Breast epithelium (tissue), 4 donors: ENCODE measurements around the gene FTCD. TPM values are rescaled to one million over a fixed set of nuclear protein-coding genes. Genes with fewer than 3 reads are reported as not detected.

Experiments
- DNase-seq, 2 donors: peaks; one replicate each; pipeline ENCODE4 v3.0.0-alpha.2; 2019; ENCODE audit warnings: low spot score in 2 of 2
- H3K27ac ChIP-seq, 2 donors: fragments of 200-600 bp; sonication (generic) in 1 of 2; one replicate each; pipeline ENCODE4 v1.5.1; 2016 to 2019; ENCODE audit warnings: mild to moderate bottlenecking in 1 of 2
- H3K27me3 ChIP-seq, 2 donors: fragments of 200-600 bp; sonication (generic) in 1 of 2; one replicate each; pipeline versions ENCODE4 v1.5.1 to v1.6.0; 2017 to 2019; ENCODE audit warnings: control low read depth in 1 of 2, mild to moderate bottlenecking in 1 of 2
- H3K36me3 ChIP-seq: fragments of 200-600 bp; one replicate; pipeline ENCODE4 v1.5.1; 2019
- H3K4me1 ChIP-seq, 2 donors: fragments of 200-600 bp; sonication (generic); one replicate each; pipeline ENCODE4 v1.5.1; 2016 to 2019; ENCODE audit warnings: control low read depth in 1 of 2
- H3K4me3 ChIP-seq, 3 donors: fragments of 200-600 bp; sonication (generic); 1 replicate in 2 of 3; 2 replicates in 1 of 3; pipeline ENCODE4 v1.5.1; 2016 to 2019; ENCODE audit warnings: mild to moderate bottlenecking in 3 of 3, moderate library complexity in 2 of 3
- H3K9me3 ChIP-seq, 2 donors: fragments of 200-600 bp; sonication (generic) in 1 of 2; one replicate each; pipeline ENCODE4 v1.5.1; 2016 to 2019; ENCODE audit warnings: control low read depth in 1 of 2
- CTCF ChIP-seq, 3 donors: fragments of 450-650 bp; IDR thresholded peaks; one replicate each; pipeline ENCODE4 v1.5.1; 2016 to 2017; ENCODE audit warnings: antibody characterized with exemption in 3 of 3, mild to moderate bottlenecking in 3 of 3, moderate library complexity in 3 of 3
- POLR2A ChIP-seq: fragments of 450-650 bp; IDR thresholded peaks from one replicate; pipeline ENCODE4 v1.6.1; 2016; ENCODE audit warnings: antibody characterized with exemption, mild to moderate bottlenecking, moderate library complexity
- POLR2AphosphoS5 ChIP-seq, 3 donors: sonication (generic); formaldehyde crosslinking; IDR thresholded peaks; one replicate each; pipeline ENCODE4 v1.6.1; 2017; ENCODE audit warnings: antibody characterized with exemption in 3 of 3
- intact Hi-C: fragments of 100-400 bp; cut with DNase I; formaldehyde crosslinking; loops from one replicate; pipeline ENCODE4 v1.15.1; 2023; ENCODE audit warnings: low total_unique reads
- total RNA-seq, 3 donors: library from RNA; depleted of rRNA; stranded (reverse); fragments of >200 nt; gene quantifications; one replicate each; pipeline ENCODE4 v1.1.0, GENCODE V29; 2016

The FTCD gene
- total RNA-seq, 3 donors from 2014 or later: 0.59 TPM; not detected in 2

DNA sequence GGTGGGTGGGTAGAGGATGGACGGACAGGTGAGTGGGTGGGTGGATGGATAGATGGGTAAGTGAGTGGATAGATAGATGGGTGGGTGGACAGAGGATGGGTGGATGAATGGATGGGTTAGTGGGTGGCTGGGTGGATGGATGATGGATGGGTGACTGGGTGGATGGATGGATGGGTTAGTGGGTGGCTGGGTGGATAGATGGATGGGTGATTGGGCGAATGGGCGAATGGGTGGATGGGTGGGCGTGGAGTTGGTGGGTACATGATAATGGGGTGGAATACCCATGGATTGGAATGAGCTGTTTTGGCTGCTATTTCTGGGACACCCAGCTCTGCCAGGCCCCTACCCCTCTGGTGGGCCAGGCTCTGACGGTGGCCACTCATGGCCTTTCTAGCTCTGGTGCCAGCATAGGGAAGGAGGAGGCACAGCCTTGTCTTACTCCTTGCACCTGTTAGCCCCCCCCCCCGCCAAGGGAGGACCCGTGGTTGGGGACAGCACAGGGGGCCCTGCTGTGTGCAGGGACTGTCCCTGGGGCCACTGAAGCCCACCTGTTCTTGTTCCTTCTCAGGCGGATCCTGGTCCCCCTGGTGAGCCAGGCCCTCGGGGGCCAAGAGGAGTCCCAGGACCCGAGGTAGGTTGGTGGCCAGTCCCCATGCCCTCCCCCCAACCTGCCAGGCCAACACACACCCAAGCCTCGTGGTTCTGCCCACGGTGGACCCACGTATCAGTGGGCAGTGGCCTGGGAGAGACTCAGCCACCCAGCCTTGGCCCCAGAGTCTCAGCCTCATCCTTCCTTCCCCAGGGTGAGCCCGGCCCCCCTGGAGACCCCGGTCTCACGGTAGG is 31.1 kb downstream of the FTCD start:
- DNase-seq: peak in 1 of 2 donors; percentile 45
- Histone ChIP-seq H3K9me3 (no peaks in the 10 kb centered on the region), H3K27ac (peak overlapping the region in 1 of 2 donors; percentile 43)

DNA sequence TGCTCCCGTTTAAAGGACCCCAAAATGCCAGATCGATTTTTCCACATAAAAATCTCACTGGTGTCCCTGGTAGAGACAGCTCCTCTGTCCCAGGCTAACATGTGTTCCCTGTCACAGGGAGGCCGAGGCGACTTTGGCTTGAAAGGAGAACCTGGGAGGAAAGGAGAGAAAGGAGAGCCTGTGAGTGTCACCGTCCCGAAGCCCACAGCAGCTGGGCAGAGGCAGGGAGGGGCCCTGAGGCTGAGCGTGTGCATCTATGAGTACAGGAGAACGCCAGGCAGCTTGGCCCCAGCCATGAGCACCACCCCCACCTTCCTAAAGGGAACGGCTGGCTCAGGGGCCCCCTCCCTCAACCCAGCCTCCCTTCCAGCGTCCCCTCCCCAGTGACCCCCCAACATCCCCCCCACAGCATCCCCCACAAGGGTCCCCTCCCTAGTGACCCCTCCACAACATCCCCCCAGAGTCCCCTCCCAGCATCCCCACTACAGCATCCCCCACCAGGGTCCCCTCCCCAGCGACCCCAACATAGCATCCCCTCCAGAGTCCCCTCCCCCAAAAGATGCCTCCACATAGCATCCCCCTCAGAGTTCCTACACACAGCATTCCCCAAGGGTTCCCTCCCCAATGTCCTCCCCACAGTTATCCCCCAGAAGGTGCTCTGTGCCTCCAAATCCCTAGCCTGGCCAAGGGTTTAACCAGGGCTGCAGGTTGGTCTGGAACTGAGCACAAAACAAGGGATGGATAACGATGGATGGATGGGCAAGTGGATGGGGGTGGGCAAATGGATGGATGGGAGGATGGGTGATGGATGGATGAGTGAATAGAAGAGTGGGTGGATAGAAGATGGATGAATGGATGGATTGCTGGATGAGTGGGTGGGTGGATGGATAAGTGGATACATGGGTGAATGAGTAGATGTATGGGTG is 32.4 kb downstream of the FTCD start:
- Histone ChIP-seq H3K9me3 (no peaks in the 10 kb centered on the region), H3K27me3 (no peaks in the 10 kb centered on the region), H3K4me1 (no peaks in the 10 kb centered on the region), H3K27ac (peak overlapping the region in 1 of 2 donors; percentile 32), H3K4me3 (no peak overlapping the region), H3K36me3 (no peaks in the 10 kb centered on the region)
- DNase-seq: peak in 1 of 2 donors; percentile 38
- TF ChIP-seq POLR2A (no peak), POLR2AphosphoS5 (IDR thresholded peaks at IDR 0.05) (no peak), CTCF (IDR thresholded peaks at IDR 0.05) (no peak)
- intact Hi-C loops: no loop called here

More for the DNA sequence above, 31.1 kb downstream of the FTCD start:
- Histone ChIP-seq H3K36me3 (no peaks in the 10 kb centered on the region), H3K4me1 (no peaks in the 10 kb centered on the region), H3K4me3 (no peak overlapping the region), H3K27me3 (no peaks in the 10 kb centered on the region)
- no peak for TF ChIP-seq POLR2A
- no peak for TF ChIP-seq POLR2AphosphoS5 (IDR thresholded peaks at IDR 0.05)
- no peak for TF ChIP-seq CTCF (IDR thresholded peaks at IDR 0.05)
- intact Hi-C loops: no loop called here

DNA sequence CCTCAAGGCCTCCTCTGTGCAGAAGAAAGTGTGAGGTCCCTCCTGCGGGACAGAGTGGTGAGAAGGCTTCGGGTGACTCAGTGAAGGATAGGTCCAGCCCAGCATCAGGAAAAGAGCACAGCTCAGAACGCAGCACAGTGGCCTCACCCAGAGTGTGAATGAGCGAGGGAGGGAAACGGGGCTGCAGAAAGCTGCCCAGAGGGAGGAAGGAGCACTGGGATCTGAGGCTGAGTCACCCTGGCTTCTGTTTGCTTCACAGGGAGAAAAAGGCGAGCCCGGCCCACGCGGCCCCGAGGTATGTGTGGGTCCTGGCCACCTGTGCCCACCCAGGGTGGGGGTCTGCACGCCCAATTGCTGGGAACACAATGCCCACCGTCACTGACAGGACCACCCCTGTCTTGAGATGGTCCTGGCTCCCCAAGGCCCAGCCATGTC is 33.1 kb downstream of the FTCD start:
- Histone ChIP-seq H3K27me3 (no peaks in the 10 kb centered on the region), H3K27ac (peak overlapping the region in 1 of 2 donors; percentile 32), H3K36me3 (no peaks in the 10 kb centered on the region), H3K4me3 (no peak overlapping the region), H3K4me1 (no peaks in the 10 kb centered on the region), H3K9me3 (no peaks in the 10 kb centered on the region)
- DNase-seq: peak in 1 of 2 donors; percentile 47
- TF ChIP-seq POLR2AphosphoS5 (IDR thresholded peaks at IDR 0.05) (no peak), POLR2A (no peak), CTCF (IDR thresholded peaks at IDR 0.05) (no peak)
- intact Hi-C loops: no loop called here

DNA sequence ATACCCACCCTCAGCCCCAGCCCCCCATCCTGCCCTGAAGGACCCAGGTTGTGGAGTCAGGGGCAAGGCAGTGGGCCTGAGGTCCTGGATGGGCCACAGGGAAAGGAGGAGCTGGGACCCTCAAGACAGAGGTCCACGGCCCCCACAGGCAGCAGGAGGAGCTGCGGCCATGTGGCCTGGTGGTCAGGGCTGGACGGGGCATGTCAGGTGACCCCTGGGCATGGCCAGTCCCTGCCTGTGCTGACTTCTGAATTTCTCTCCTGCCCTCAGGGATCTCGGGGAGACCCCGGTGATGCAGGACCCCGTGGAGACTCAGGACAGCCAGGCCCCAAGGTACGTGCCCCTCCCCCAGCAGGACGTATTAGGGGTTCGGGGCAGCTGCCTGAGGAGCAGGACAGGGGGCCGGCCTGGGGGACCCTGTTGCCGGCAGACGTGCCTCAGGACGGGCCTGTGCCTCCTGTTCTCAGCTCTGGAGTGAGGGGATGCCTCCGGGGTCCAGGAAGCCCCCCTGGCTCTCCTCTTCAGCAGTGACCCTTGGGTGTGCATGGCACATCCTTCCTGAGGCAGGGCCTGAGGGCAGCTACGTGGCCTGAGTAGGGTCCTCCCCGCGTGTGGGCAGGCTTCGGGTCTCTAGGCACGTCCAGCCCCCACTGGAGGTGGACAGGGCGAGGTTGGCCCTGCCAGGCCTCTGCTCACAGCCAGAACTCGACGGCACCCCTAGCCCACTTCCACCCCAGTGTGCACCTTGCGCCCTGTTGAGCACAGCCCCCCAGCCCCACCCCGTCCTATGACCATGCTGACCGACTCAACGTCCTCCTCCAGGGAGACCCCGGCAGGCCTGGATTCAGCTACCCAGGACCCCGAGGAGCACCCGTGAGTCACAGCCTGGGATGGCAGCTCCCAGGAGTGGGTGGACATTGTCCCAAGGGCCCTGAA is 33.8 kb downstream of the FTCD start:
- no peaks in the 10 kb centered on the region for H3K36me3 ChIP-seq

More for the DNA sequence above, 33.8 kb downstream of the FTCD start:
- TF ChIP-seq CTCF (IDR thresholded peaks at IDR 0.05) (no peak), POLR2A (no peak), POLR2AphosphoS5 (IDR thresholded peaks at IDR 0.05) (no peak)
- Histone ChIP-seq H3K27ac (peak overlapping the region in 1 of 2 donors; percentile 32), H3K9me3 (no peaks in the 10 kb centered on the region), H3K4me1 (no peaks in the 10 kb centered on the region), H3K4me3 (no peak overlapping the region), H3K27me3 (no peaks in the 10 kb centered on the region)
- intact Hi-C loops: no loop called here
- peak in 1 of 2 donors; percentile 47 for DNase-seq
